ENCODE measurements around the gene PPM1H. TPM values are rescaled to one million over a fixed set of nuclear protein-coding genes. Genes with fewer than 3 reads are reported as not detected.
A peak's percentile ranks its signal among the peaks of the same experiment; 100 is the strongest.

The PPM1H gene
- total RNA-seq, 6 experiments from 2014 or later = 7.0 to 20.9 (median 8.4) TPM

DNA sequence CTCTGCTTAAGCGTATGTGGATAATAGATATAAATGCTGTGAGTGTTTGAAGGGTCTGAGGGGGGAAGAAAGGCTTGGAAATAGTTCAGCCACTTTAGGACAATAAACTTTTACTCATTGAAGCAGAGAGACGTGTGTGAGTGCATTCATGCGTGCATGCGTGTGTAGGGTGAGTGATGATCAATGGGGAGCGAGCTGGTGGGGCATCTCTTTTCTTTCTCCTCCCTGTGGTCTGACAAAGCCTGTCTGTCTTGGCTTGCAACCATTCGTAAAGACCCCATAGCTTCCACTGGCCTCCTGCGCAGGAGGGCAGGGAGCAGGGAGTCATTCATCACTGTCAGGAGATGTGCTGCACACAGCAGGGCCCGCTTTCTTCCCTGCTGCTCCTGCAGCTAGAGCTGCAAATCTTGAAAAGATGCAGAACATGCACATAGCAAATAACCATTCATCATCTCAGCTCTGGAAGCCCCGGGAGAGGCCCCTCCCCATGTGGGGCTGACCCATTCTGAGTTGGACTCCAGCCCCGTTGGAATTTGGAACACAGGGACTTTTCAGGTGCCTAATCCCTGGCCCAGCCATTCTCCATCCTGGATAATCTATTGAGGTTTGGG, 223.2 kb downstream of the PPM1H start:
- no peak for DNase-seq
- Mint-ChIP-seq H3K9me3 (no peaks in the 10 kb centered on the region), H3K4me1 (ENCODE audit: low read depth) (peaks cover 22% of the 10 kb centered on the region), H3K4me3 (no peak overlapping the region), H3K27ac (no peak overlapping the region), H3K27me3 (ENCODE audit: insufficient read depth) (peaks cover 2% of the 10 kb centered on the region), H3K36me3 (ENCODE audit: low read depth) (peaks cover 7% of the 10 kb centered on the region; the same call in 1 of the 2 replicates)
- TF ChIP-seq, protein P1, sequence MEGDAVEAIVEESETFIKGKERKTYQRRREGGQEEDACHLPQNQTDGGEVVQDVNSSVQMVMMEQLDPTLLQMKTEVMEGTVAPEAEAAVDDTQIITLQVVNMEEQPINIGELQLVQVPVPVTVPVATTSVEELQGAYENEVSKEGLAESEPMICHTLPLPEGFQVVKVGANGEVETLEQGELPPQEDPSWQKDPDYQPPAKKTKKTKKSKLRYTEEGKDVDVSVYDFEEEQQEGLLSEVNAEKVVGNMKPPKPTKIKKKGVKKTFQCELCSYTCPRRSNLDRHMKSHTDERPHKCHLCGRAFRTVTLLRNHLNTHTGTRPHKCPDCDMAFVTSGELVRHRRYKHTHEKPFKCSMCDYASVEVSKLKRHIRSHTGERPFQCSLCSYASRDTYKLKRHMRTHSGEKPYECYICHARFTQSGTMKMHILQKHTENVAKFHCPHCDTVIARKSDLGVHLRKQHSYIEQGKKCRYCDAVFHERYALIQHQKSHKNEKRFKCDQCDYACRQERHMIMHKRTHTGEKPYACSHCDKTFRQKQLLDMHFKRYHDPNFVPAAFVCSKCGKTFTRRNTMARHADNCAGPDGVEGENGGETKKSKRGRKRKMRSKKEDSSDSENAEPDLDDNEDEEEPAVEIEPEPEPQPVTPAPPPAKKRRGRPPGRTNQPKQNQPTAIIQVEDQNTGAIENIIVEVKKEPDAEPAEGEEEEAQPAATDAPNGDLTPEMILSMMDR (IDR thresholded peaks at IDR 0.05) = no peak

DNA sequence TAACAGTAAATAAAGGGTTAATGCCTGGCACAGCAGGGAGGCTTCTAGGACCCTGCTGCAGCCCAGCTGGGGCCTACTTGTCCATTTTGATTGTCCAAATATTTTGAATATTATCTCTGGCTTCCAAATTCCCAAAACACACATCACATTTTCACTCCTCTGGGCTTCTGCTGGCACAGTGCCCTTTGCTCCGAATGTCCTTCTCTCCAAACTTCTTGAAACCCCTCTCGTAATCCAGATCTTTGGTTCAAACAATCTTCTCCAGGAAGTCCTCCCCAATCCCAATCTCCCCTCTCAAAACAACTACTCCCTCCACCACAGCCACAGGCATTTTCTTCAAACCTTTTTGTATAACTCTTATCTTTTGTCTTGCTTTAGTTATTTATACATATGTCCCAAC, 225.6 kb downstream of the PPM1H start:
- peaks cover 7% of the 10 kb centered on the region; the same call in 1 of the 2 replicates for H3K36me3 Mint-ChIP-seq (ENCODE audit: low read depth)
- no peaks in the 10 kb centered on the region for H3K9me3 Mint-ChIP-seq
- no peak for DNase-seq
- TF ChIP-seq, protein P1 (IDR thresholded peaks at IDR 0.05) = no peak
- peaks cover 2% of the 10 kb centered on the region for H3K27me3 Mint-ChIP-seq (ENCODE audit: insufficient read depth)
- H3K4me3 Mint-ChIP-seq = no peak overlapping the region
- peak overlapping the region; percentile 41; the same call in 1 of the 2 replicates for H3K27ac Mint-ChIP-seq
- peaks cover 10% of the 10 kb centered on the region for H3K4me1 Mint-ChIP-seq (ENCODE audit: low read depth)

DNA sequence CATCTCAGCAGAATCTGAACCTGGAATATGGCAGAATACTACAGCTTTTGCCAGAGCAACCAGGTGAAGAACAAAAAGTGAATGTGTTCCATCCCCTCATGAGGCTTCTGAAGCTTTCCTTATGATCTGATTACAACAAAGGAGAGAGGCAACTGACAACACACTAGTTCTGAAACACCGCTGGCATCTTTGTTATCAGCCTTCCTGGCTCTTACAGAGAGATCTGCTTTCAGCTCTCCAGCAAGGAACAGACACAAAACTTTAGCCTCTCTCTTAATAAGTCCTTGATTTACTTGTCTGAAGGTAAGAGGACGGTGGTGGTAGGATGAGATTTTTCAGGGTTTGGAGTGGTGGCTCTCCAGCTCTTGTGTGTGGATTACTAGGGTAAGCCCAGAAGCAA, 227.0 kb downstream of the PPM1H start:
- Mint-ChIP-seq H3K27ac (no peak overlapping the region), H3K27me3 (ENCODE audit: insufficient read depth) (peaks cover 2% of the 10 kb centered on the region), H3K36me3 (ENCODE audit: low read depth) (peaks cover 7% of the 10 kb centered on the region; the same call in 1 of the 2 replicates), H3K4me1 (ENCODE audit: low read depth) (peaks cover 7% of the 10 kb centered on the region), H3K4me3 (no peak overlapping the region), H3K9me3 (no peaks in the 10 kb centered on the region)
- DNase-seq = no peak
- TF ChIP-seq, protein P1 (IDR thresholded peaks at IDR 0.05) = no peak

DNA sequence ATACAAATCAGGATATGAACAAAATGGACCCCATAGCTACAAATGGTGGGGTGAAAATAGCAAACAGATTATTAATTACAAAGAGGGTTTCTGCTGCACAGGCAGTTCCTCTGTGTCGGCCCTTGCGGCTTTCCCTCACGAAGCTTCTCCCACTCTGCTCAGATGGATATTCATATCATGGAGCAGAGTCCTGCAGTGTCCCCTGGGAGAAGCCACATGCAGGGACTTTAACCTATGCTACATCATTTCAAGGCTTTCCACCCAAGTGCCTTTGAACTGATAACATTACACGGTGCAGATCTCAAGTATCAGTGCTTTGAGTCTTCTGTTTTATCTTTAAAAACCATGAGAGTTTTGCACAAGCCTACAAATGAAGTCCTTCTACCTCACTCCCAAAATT, 229.1 kb downstream of the PPM1H start:
- Mint-ChIP-seq H3K9me3 (no peaks in the 10 kb centered on the region), H3K27me3 (ENCODE audit: insufficient read depth) (peaks cover 2% of the 10 kb centered on the region), H3K27ac (no peak overlapping the region)

DNA sequence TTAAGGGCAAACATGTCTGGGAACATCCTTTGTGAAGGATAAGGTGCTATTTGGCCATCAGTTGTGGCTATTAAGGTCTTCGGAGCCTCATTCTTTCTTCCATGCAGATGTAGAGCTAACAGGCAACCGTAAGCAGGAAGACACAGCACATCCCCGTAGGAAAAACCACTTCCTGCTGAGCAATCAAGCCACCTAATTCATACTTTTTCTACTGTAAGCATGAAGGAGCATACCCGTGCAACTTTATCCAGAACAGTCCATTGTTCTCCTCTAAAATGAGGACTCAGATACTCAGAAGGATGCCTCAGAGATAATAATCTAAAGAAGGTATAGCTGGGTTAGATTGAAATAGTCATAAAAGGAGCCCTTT, 232.0 kb downstream of the PPM1H start:
- Mint-ChIP-seq H3K36me3 (ENCODE audit: low read depth) (peaks cover 5% of the 10 kb centered on the region; the same call in 1 of the 2 replicates), H3K27ac (no peak overlapping the region; the same call in 1 of the 2 replicates), H3K4me3 (peak overlapping the region; percentile 74), H3K4me1 (ENCODE audit: low read depth) (peaks cover 12% of the 10 kb centered on the region; the same call in 1 of the 2 replicates), H3K27me3 (ENCODE audit: insufficient read depth) (no peaks in the 10 kb centered on the region; the same call in 1 of the 2 replicates), H3K9me3 (no peaks in the 10 kb centered on the region)
- TF ChIP-seq, protein P1 (IDR thresholded peaks at IDR 0.05) = no peak
- peak; percentile 67 for DNase-seq

More for the DNA sequence above, 229.1 kb downstream of the PPM1H start:
- Mint-ChIP-seq H3K4me1 (ENCODE audit: low read depth) (peaks cover 7% of the 10 kb centered on the region), H3K36me3 (ENCODE audit: low read depth) (peaks cover 7% of the 10 kb centered on the region; the same call in 1 of the 2 replicates), H3K4me3 (no peak overlapping the region)
- TF ChIP-seq, protein P1 (IDR thresholded peaks at IDR 0.05) = no peak
- DNase-seq = no peak

All from HFFc6 (cell line).